GM12873 (cell line): Measurements from ENCODE around the gene CAMSAP3.

Source experiments
- TF ChIP-seq, protein P1 (sequence below): IDR thresholded peaks from 2 replicates; pipeline ENCODE4 v1.5.1; 2012; ENCODE audit warnings: low read depth, mild to moderate bottlenecking, moderate library complexity, low read length, control low read depth; ENCODE audit not compliant: insufficient read depth; ENCODE audit errors: missing control alignments

Gene CAMSAP3

DNA sequence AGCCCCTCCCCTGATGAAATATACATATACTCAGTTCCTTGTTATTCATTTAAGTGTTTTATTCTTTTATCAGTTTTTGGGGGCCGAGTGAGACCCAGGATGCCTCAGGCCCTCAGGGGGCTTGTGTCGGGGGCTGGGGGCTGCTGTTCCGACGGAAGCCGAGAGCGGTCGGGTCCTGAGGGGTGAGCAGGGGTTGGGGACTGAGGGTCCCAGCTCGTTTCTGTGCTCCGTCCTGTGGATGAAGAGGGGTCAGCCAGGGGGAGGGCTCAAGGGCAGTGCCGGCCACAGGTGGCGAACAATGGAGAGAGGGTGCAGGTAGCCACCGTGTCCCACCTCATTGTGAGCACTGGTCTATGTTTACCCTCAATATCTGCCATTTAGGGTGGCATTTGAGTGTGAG, 35.9 kb downstream of the CAMSAP3 start:
- TF ChIP-seq, protein P1, sequence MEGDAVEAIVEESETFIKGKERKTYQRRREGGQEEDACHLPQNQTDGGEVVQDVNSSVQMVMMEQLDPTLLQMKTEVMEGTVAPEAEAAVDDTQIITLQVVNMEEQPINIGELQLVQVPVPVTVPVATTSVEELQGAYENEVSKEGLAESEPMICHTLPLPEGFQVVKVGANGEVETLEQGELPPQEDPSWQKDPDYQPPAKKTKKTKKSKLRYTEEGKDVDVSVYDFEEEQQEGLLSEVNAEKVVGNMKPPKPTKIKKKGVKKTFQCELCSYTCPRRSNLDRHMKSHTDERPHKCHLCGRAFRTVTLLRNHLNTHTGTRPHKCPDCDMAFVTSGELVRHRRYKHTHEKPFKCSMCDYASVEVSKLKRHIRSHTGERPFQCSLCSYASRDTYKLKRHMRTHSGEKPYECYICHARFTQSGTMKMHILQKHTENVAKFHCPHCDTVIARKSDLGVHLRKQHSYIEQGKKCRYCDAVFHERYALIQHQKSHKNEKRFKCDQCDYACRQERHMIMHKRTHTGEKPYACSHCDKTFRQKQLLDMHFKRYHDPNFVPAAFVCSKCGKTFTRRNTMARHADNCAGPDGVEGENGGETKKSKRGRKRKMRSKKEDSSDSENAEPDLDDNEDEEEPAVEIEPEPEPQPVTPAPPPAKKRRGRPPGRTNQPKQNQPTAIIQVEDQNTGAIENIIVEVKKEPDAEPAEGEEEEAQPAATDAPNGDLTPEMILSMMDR = no peak

DNA sequence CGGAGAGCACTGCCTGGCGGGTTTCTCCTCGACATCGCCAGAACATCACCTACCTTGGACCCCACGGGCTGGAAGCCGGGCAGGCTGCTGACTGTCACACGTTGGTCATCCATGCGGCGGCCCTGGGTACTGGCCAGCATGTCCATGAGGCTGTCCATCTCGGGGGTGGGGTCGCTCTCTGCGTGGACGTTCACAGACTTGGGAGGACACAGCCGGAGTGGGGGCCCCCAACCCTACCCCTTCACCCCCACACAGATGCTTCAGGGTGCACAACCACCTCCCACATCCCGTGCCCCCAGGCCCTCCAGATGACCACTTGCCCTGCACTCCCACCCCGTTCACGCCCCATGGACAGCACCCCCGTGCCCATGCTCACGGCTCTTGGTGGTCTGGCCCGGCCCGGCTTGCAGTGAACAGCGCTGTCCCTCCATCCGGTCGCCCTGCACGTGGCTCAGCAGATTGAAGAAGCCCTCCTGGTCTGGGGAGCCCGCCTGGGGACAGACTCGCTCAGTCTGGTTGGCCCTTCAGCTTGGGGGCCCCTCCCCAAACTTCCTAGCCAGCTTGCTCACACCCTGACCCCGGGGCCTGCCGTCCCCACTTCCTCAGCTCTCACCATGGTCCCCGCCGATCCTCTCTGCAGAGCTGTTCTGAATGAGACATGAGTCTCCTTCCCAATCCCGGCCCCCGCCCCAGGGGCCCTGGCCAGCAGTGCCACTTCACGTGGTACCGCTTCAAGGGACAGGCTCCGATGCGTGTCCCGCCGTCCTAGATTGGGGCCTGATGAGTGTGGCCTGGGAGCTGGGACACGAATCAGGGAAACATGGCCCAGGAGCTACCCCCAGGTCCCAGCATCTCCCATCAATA, 36.9 kb downstream of the CAMSAP3 start:
- TF ChIP-seq, protein P1 = no peak

DNA sequence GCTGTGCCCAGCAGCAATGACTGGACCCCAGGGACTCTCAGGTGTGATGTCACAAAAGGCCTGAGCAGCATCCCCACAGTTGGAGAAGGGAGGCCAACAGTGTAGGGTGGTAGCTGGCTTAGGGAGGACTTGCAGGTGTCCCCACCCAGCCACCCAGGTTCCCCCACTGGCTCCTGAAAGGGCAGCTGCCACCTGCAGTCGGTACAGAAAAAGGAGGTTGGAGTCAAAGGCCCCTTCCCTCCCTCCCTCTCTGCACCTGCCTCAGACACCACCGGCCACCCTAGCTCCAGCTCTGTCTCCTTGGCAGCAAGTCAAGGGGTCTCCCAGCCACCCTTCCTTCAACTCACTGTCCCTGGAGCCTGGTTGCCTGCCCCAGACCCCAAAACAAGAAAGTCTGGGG, 38.0 kb downstream of the CAMSAP3 start, which contains the start of gene PCP2:
Gene PCP2, minus strand, starts transcription at position 22 of the 400 bp plus-strand sequence. CDS start 262 bp downstream, outside the sequence.
- TF ChIP-seq, protein P1 = no peak

DNA sequence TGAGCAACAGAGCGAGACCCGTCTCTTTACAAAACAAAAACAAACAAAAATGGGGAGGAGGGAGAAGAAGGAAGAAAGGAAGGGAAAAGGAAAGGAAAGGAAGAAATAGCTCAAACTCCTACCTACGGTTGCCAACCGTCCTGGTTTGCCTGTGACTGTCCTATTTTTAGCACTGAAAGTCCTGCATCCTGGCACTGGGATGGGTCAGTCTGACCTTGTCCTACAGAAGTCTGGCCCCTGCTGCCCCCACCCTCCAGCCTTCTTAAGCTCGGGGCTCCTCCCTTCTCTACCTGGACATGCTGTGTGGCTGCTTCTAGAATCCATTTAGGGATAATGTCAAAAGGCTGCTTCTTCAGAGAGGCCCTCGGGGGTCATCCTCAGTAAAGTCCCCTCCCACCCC, 40.0 kb downstream of the CAMSAP3 start:
- TF ChIP-seq, protein P1 = no peak

DNA sequence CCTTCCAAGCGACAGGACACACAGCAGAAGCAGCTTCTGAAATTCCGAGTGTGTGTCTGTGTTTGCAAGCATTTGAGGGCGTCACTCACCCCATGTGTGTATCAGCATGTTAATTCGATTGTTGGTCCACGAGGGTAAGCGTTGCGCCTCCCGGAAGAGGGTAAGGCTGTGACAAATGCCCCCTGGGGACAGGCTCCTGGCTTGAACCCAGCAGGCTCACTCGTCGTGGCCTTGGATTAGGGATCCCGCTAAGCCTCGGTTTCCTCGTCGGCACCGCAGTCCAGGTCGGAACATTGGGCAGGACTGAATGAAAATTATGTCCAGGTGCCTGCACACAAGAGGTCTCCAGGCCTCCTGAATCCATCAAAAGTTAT, 40.6 kb downstream of the CAMSAP3 start:
- TF ChIP-seq, protein P1 = no peak

DNA sequence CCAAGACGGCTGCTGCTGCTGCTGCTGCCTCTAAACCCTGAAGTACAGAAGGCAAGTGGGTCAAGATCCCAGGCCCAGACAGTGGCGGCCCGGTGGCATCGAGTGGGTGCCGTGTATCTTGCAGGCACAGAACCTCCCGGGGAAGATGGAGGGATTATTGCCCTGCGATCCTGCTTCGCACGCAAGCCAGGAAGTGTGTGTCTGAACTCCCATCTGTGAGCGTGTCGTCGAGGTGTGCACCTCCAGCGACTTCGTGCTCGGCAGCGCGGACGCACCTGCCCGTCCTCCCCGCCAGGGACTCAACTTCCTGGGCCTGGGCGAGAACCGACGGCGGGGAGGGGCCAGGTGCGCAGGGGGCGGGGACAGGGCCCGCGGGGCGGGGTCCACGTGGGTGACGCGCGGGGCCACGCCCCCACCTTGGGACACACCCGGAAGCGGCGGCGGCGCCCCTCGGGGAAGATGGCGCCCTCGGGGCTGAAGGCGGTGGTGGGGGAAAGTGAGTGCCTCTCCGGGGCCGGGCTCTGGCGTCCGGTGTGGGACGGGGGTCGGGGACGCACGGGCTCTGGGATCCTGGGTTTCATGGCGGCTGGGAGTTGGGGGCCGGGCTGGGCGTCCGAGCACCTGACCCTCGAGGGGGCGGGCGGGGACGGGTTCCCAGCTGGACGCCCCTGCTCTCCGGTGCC, 41.2 kb downstream of the CAMSAP3 start, which contains the start of gene STXBP2:
Gene STXBP2, plus strand, starts transcription at position 420 of the 683 bp plus-strand sequence. Its CDS starts 40 bp downstream, at position 460.
- TF ChIP-seq, protein P1 = no peak
